ENCODE data around the gene SAT1. TPM values are rescaled to one million over a fixed set of nuclear protein-coding genes. Genes with fewer than 3 reads are reported as not detected.
"Not testable (repeated sequence)": the region's sequence is repeated elsewhere in the genome, so short reads cannot be mapped to it uniquely, and the experiment has no call there.

SAT1 gene
- 10 to 100 TPM; 39.5 to 51.3 (median 45.9) TPM for total RNA-seq

- H3K9me3 Mint-ChIP-seq: no peaks in the 10 kb centered on the region
- H3K27me3 Mint-ChIP-seq (ENCODE audit: low read depth): no peaks in the 10 kb centered on the region
- peaks cover 23% of the 10 kb centered on the region for H3K36me3 Mint-ChIP-seq (ENCODE audit: insufficient read depth)
- ATAC-seq (peak; percentile 87 to 92), DNase-seq (peak; percentile 90)
- H3K4me3 Mint-ChIP-seq: peak within 1 kb of the TSS; percentile 93
- H3K4me1 Mint-ChIP-seq (ENCODE audit: low read depth): peaks cover 33% of the 10 kb centered on the region
These were observed at the start of gene SAT1 for GRCh38 chrX:23782863-23783588. Gene SAT1 (plus strand): TSS chrX:23783173. CDS start chrX:23783352, 179 bp downstream.

GRCh38 chrX:23736030-23736429, 46.9 kb upstream of the SAT1 start:
- H3K4me1 Mint-ChIP-seq (ENCODE audit: low read depth): peaks cover 20% of the 10 kb centered on the region
- no peak for ATAC-seq

GRCh38 chrX:23737413-23737812, 45.6 kb upstream of the SAT1 start:
- H3K4me3 Mint-ChIP-seq: no peak overlapping the region
- H3K4me1 Mint-ChIP-seq (ENCODE audit: low read depth): peaks cover 28% of the 10 kb centered on the region
- no peak for DNase-seq
- peaks cover 5% of the 10 kb centered on the region for H3K36me3 Mint-ChIP-seq (ENCODE audit: insufficient read depth)
- peak in 1 of 2 donors; percentile 32 for ATAC-seq
- no peaks in the 10 kb centered on the region for H3K9me3 Mint-ChIP-seq
- H3K27me3 Mint-ChIP-seq (ENCODE audit: low read depth): no peaks in the 10 kb centered on the region

More at GRCh38 chrX:23736030-23736429, 46.9 kb upstream of the SAT1 start:
- DNase-seq: no peak
- Mint-ChIP-seq H3K27me3 (ENCODE audit: low read depth) (no peaks in the 10 kb centered on the region), H3K9me3 (no peaks in the 10 kb centered on the region), H3K36me3 (ENCODE audit: insufficient read depth) (peaks cover 9% of the 10 kb centered on the region), H3K4me3 (no peak overlapping the region)

- no peaks in the 10 kb centered on the region for H3K9me3 Mint-ChIP-seq
- ATAC-seq: peak; percentile 20 to 29
- no peak for DNase-seq
- no peaks in the 10 kb centered on the region for H3K36me3 Mint-ChIP-seq (ENCODE audit: insufficient read depth)
- H3K4me3 Mint-ChIP-seq: peak overlapping the region; percentile 87
- no peaks in the 10 kb centered on the region for H3K27me3 Mint-ChIP-seq (ENCODE audit: low read depth)
- H3K4me1 Mint-ChIP-seq (ENCODE audit: low read depth): peaks cover 35% of the 10 kb centered on the region
These were observed 40.7 kb upstream of the SAT1 start for GRCh38 chrX:23742174-23742696.

GRCh38 chrX:23742697-23743622, 40.0 kb upstream of the SAT1 start, which contains the start of gene ACOT9:
Gene ACOT9 (minus strand): TSS chrX:23743276. CDS start chrX:23743144, 132 bp downstream.
- H3K27me3 Mint-ChIP-seq (ENCODE audit: low read depth): no peaks in the 10 kb centered on the region
- peak within 1 kb of the TSS; percentile 87 for H3K4me3 Mint-ChIP-seq
- no peaks in the 10 kb centered on the region for H3K36me3 Mint-ChIP-seq (ENCODE audit: insufficient read depth)
- DNase-seq: peak; percentile 51
- peak; percentile 96 to 97 for ATAC-seq
- H3K9me3 Mint-ChIP-seq: no peaks in the 10 kb centered on the region
- peaks cover 35% of the 10 kb centered on the region for H3K4me1 Mint-ChIP-seq (ENCODE audit: low read depth)

- not testable (repeated sequence) for H3K9me3 Mint-ChIP-seq; ATAC-seq; H3K36me3 Mint-ChIP-seq (ENCODE audit: insufficient read depth); H3K27me3 Mint-ChIP-seq (ENCODE audit: low read depth); DNase-seq
- peak overlapping the region; percentile 87 for H3K4me3 Mint-ChIP-seq
- peaks cover 35% of the 10 kb centered on the region for H3K4me1 Mint-ChIP-seq (ENCODE audit: low read depth)
These were observed 39.4 kb upstream of the SAT1 start for GRCh38 chrX:23743623-23743971.

- Mint-ChIP-seq H3K9me3 (no peaks in the 10 kb centered on the region), H3K27me3 (ENCODE audit: low read depth) (no peaks in the 10 kb centered on the region), H3K4me1 (ENCODE audit: low read depth) (peaks cover 31% of the 10 kb centered on the region), H3K36me3 (ENCODE audit: insufficient read depth) (no peaks in the 10 kb centered on the region), H3K4me3 (no peak overlapping the region)
- DNase-seq (no peak), ATAC-seq (no peak)
These were observed 37.2 kb upstream of the SAT1 start for GRCh38 chrX:23745786-23746185.

- peaks cover 12% of the 10 kb centered on the region for H3K4me1 Mint-ChIP-seq (ENCODE audit: low read depth)
- no peak overlapping the region for H3K4me3 Mint-ChIP-seq
- no peak for ATAC-seq
- H3K9me3 Mint-ChIP-seq: no peaks in the 10 kb centered on the region
- no peaks in the 10 kb centered on the region for H3K36me3 Mint-ChIP-seq (ENCODE audit: insufficient read depth)
- DNase-seq: no peak
- no peaks in the 10 kb centered on the region for H3K27me3 Mint-ChIP-seq (ENCODE audit: low read depth)
These were observed 33.8 kb upstream of the SAT1 start for GRCh38 chrX:23749129-23749528.

- DNase-seq: no peak
- H3K27me3 Mint-ChIP-seq (ENCODE audit: low read depth): no peaks in the 10 kb centered on the region
- H3K4me3 Mint-ChIP-seq: no peak overlapping the region
- ATAC-seq: no peak
- no peaks in the 10 kb centered on the region for H3K9me3 Mint-ChIP-seq
- peaks cover 10% of the 10 kb centered on the region for H3K4me1 Mint-ChIP-seq (ENCODE audit: low read depth)
- H3K36me3 Mint-ChIP-seq (ENCODE audit: insufficient read depth): no peaks in the 10 kb centered on the region
These were observed 33.4 kb upstream of the SAT1 start for GRCh38 chrX:23749576-23749975.

GRCh38 chrX:23752740-23753415, 30.1 kb upstream of the SAT1 start:
- H3K9me3 Mint-ChIP-seq: no peaks in the 10 kb centered on the region
- no peaks in the 10 kb centered on the region for H3K36me3 Mint-ChIP-seq (ENCODE audit: insufficient read depth)
- no peak for ATAC-seq
- H3K4me3 Mint-ChIP-seq: no peak overlapping the region
- no peak for DNase-seq
- no peaks in the 10 kb centered on the region for H3K4me1 Mint-ChIP-seq (ENCODE audit: low read depth)
- H3K27me3 Mint-ChIP-seq (ENCODE audit: low read depth): no peaks in the 10 kb centered on the region

- ATAC-seq (no peak), DNase-seq (no peak)
- Mint-ChIP-seq H3K27me3 (ENCODE audit: low read depth) (no peaks in the 10 kb centered on the region), H3K9me3 (no peaks in the 10 kb centered on the region), H3K36me3 (ENCODE audit: insufficient read depth) (no peaks in the 10 kb centered on the region), H3K4me1 (ENCODE audit: low read depth) (no peaks in the 10 kb centered on the region), H3K4me3 (no peak overlapping the region)
These were observed 28.3 kb upstream of the SAT1 start for GRCh38 chrX:23754664-23755063.

GRCh38 chrX:23756165-23756564, 26.8 kb upstream of the SAT1 start:
- H3K36me3 Mint-ChIP-seq (ENCODE audit: insufficient read depth): no peaks in the 10 kb centered on the region
- ATAC-seq (peak in 1 of 2 donors; percentile 66), DNase-seq (peak; percentile 62)
- no peaks in the 10 kb centered on the region for H3K27me3 Mint-ChIP-seq (ENCODE audit: low read depth)
- no peak overlapping the region for H3K4me3 Mint-ChIP-seq
- no peaks in the 10 kb centered on the region for H3K9me3 Mint-ChIP-seq
- no peaks in the 10 kb centered on the region for H3K4me1 Mint-ChIP-seq (ENCODE audit: low read depth)

- H3K27me3 Mint-ChIP-seq (ENCODE audit: low read depth): no peaks in the 10 kb centered on the region
- no peak overlapping the region for H3K4me3 Mint-ChIP-seq
- no peaks in the 10 kb centered on the region for H3K9me3 Mint-ChIP-seq
- ATAC-seq: no peak
- DNase-seq: no peak
- H3K4me1 Mint-ChIP-seq (ENCODE audit: low read depth): no peaks in the 10 kb centered on the region
- H3K36me3 Mint-ChIP-seq (ENCODE audit: insufficient read depth): no peaks in the 10 kb centered on the region
These were observed 23.2 kb upstream of the SAT1 start for GRCh38 chrX:23759821-23760220.

Measured in activated T-cell treated with anti-CD3 and anti-CD28 coated beads, Interleukin-2, amount 50 U/mL, for 4 hours (primary cell).